ENCODE measurements around the gene COX19.
"Not testable (repeated sequence)": the region's sequence is repeated elsewhere in the genome, so short reads cannot be mapped to it uniquely, and the experiment has no call there.

COX19 gene

DNA sequence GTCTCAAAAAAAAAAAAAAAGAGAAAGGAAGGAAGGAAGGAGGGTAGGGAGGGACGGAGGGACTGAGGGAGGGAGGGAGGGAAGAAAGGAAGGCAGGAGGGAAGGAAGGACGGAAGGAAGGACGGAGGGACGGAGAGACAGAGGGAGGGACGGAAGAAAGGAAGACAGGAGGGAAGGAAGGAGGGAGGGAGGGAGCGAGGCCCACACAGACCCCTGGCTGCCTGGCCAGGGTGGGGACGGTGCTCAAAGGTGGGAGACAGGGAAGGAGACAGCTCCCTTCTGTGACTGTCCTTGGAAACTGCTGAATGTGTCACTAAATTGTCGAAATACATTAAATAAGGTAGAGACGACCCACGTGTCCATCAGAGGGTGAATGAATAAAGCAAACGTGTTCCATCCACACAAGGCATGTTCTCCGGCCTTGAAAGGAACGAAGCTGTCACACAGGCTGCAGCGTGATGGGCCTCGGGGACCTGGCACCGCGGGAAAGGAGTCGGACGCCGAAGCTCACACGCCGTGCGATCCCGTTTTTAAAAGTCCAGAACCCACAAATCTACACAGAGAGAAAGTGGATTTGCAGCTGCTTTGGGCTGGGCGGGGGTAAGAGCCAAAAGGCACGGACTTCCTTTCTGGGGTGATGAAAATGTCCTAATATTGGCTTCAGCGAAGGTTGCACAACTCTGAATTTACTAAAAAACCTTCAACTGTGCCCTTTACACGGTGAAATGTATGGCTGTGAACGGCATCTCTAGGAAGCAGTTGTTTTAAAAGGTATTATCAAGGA lies 44.2 kb downstream of the COX19 start:
- no peak for DNase-seq (ENCODE audit: low read depth, low spot score)
- no CpG with 5 or more reads among the region's 29 CpGs for WGBS (ENCODE audit: insufficient coverage, insufficient read length)
- Histone ChIP-seq H3K4me1 (ENCODE audit: control insufficient read depth, insufficient read depth, low read length) (no peaks in the 10 kb centered on the region), H3K27me3 (ENCODE audit: control insufficient read depth, insufficient read depth, low read length) (no peaks in the 10 kb centered on the region), H3K9me3 (ENCODE audit: control insufficient read depth, insufficient read depth, low read length) (no peaks in the 10 kb centered on the region), H3K4me3 (ENCODE audit: low read length) (no peak overlapping the region), H3K27ac (ENCODE audit: low read length) (no peak overlapping the region), H3K36me3 (ENCODE audit: control insufficient read depth, insufficient read depth, low read length) (no peaks in the 10 kb centered on the region; the same call in 1 of the 2 replicates)

DNA sequence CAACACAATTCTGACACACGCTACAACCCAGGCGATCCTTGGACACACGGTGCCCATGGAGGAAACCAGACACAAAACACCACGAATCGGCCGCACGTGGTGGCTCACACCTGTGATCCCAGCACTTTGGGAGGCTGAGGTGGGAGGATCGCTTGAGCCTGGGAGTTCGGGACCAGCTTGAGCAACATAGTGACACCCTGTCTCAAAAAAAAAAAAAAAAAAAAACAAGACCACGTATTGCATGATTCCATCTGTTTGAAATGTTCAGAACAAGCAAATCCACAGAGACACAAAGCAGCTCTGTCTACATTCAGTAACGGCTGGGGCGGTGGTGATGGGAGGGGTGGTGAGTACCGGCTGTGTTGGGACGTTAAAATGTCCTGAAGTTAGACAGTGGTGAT lies 46.0 kb downstream of the COX19 start:
- no peaks in the 10 kb centered on the region for H3K27me3 ChIP-seq (ENCODE audit: control insufficient read depth, insufficient read depth, low read length)
- no peaks in the 10 kb centered on the region for H3K9me3 ChIP-seq (ENCODE audit: control insufficient read depth, insufficient read depth, low read length)
- WGBS (ENCODE audit: insufficient coverage, insufficient read length): no CpG with 5 or more reads among the region's 14 CpGs
- no peak overlapping the region for H3K4me3 ChIP-seq (ENCODE audit: low read length)
- no peaks in the 10 kb centered on the region; the same call in 1 of the 2 replicates for H3K4me1 ChIP-seq (ENCODE audit: control insufficient read depth, insufficient read depth, low read length)
- no peak for DNase-seq (ENCODE audit: low read depth, low spot score)
- no peak overlapping the region for H3K27ac ChIP-seq (ENCODE audit: low read length)
- no peaks in the 10 kb centered on the region; the same call in 1 of the 2 replicates for H3K36me3 ChIP-seq (ENCODE audit: control insufficient read depth, insufficient read depth, low read length)

DNA sequence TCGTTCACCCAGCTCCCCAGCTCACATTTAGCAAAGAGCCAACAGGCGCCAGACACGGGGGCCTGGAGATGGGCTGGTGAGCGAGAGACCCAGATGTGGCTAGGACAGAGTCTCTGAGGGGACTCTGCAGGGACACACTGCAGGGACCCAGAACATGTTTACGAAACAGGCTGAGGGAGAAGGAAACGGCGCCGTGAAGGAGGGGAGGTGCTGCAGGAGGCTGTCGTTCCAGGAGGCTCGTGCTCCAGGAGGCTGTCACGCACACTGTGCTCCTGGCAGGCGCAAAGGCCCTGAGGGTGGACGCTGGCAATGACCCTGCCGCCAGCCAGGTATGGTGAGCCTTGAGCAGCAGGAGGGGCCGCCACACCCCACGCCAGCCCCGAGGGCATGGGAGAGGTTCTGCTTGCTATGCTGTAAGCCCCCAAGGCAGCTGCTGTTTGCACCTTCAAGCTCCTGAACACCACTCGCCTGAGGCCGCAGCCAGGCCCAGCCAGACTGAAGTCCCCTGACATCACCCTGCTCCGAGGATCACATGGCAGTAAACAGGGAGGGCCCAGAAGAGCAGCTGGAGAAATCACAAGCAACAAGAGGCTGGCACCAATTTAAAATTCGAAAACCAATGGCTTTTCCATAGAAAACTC lies 48.2 kb downstream of the COX19 start:
- no peaks in the 10 kb centered on the region for H3K27me3 ChIP-seq (ENCODE audit: control insufficient read depth, insufficient read depth, low read length)
- H3K4me1 ChIP-seq (ENCODE audit: control insufficient read depth, insufficient read depth, low read length): no peaks in the 10 kb centered on the region; the same call in 1 of the 2 replicates
- no peak overlapping the region for H3K27ac ChIP-seq (ENCODE audit: low read length)
- H3K4me3 ChIP-seq (ENCODE audit: low read length): no peak overlapping the region
- no peaks in the 10 kb centered on the region for H3K9me3 ChIP-seq (ENCODE audit: control insufficient read depth, insufficient read depth, low read length)
- no peak for DNase-seq (ENCODE audit: low read depth, low spot score)
- no peaks in the 10 kb centered on the region; the same call in 1 of the 2 replicates for H3K36me3 ChIP-seq (ENCODE audit: control insufficient read depth, insufficient read depth, low read length)
- WGBS (ENCODE audit: insufficient coverage, insufficient read length): no CpG with 5 or more reads among the region's 21 CpGs

DNA sequence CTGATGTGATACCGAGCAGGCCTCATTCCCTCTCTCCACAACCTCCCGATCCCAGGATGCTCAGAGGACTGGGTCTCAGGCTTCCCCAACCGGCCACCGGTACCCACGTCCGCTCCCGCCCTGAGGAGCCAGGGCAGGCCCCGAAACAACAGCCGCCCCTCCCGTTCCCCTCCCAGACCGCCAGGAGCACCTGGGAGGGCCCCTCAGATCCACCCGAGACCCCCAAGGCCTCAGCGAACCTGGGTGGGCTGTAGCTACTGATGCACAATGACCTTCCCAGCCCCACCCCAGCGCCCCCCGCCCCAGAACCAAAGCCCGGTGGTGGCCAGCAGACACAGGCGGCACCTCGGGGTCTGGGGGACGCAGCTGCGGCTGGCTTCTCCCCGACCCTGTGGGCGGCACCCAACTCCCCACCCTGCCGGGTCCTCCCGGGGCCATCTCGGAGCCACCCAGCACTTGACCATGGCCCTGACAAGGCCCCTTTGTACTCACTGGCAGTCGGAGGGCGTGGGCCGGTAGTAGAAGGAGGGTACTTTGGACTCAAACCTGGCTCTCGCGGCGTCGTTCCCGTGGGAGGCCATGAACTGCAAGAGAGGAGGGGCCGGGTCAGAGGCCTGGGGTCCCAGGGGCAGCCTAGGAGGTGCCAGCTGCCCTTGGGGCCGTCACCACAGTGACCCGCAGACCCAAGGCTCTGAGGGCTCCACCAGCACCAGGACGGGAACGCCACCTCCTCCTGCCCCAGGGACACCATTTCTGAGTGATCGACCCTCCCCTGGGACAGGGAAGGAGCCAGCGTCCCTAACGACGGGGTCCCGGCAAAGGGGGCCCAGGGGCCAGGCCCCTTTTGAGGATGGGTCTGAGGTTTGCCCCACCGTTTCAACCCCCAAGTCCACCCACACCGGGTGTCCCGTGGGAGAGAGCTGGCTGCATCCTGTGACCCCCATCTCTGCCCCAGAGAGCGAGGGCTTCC lies 49.0 kb downstream of the COX19 start:
- WGBS (ENCODE audit: insufficient coverage, insufficient read length): no CpG with 5 or more reads among the region's 47 CpGs
- DNase-seq (ENCODE audit: low read depth, low spot score): no peak
- H3K9me3 ChIP-seq (ENCODE audit: control insufficient read depth, insufficient read depth, low read length): no peaks in the 10 kb centered on the region
- no peak overlapping the region for H3K4me3 ChIP-seq (ENCODE audit: low read length)
- no peak overlapping the region for H3K27ac ChIP-seq (ENCODE audit: low read length)
- no peaks in the 10 kb centered on the region; the same call in 1 of the 2 replicates for H3K36me3 ChIP-seq (ENCODE audit: control insufficient read depth, insufficient read depth, low read length)
- no peaks in the 10 kb centered on the region for H3K27me3 ChIP-seq (ENCODE audit: control insufficient read depth, insufficient read depth, low read length)
- H3K4me1 ChIP-seq (ENCODE audit: control insufficient read depth, insufficient read depth, low read length): no peaks in the 10 kb centered on the region; the same call in 1 of the 2 replicates

DNA sequence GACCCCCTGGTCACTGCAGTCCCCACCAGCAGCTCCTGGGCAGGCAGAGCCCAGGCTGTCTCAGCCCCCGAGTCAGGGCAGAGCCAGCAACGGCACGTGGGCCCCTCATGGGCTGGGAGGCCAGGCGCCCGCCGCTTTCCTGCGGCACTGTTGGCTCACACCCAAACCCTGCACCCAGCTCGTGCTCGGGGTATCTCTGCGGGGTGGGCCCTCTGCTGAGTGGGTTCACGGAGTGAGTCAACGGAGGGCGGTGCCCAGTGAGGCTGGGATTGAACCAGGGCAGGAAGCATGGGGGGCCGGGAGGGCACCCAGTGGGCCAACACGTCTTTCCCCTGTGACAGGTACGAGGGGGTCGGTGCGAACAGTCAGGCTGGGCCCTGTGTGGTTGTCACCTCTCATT lies 49.7 kb downstream of the COX19 start:
- no CpG with 5 or more reads among the region's 18 CpGs for WGBS (ENCODE audit: insufficient coverage, insufficient read length)
- Histone ChIP-seq H3K4me1 (ENCODE audit: control insufficient read depth, insufficient read depth, low read length) (no peaks in the 10 kb centered on the region; the same call in 1 of the 2 replicates), H3K27ac (ENCODE audit: low read length) (no peak overlapping the region), H3K9me3 (ENCODE audit: control insufficient read depth, insufficient read depth, low read length) (no peaks in the 10 kb centered on the region), H3K36me3 (ENCODE audit: control insufficient read depth, insufficient read depth, low read length) (no peaks in the 10 kb centered on the region; the same call in 1 of the 2 replicates), H3K27me3 (ENCODE audit: control insufficient read depth, insufficient read depth, low read length) (no peaks in the 10 kb centered on the region), H3K4me3 (ENCODE audit: low read length) (no peak overlapping the region)
- no peak for DNase-seq (ENCODE audit: low read depth, low spot score)

DNA sequence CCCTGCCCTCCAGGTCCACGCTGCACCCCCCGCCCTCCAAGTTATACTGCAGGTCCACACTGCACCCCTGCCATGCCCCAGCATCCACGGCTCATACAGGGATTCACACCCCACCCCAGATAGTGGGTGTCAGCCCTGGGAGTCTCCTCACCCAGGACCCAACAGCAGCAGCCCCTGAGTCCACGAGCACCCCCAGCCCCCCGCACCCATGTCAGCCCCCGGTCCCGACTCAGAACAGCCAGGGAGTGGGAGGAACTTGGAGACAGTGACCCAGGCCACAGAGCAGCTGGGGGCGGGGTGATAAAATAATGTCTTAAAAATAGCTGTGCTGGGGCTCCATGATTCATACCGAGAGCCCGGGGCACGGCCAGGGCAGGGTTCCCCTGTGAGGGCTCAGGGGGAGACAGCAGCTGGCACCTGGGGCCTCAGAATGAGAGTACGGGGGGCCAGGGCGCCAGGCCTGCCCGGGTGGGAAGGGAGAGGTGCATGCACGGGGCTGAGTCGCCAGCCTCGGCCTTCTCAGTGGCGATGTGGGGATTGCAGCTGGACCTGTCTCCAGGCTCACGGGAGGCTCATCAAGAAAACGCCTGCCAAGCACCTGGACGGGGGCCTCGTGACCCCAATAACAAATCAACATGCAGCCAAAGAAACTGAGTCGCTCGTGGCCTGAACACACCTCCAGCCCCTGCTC lies 50.7 kb downstream of the COX19 start:
- Histone ChIP-seq H3K9me3 (ENCODE audit: control insufficient read depth, insufficient read depth, low read length) (no peaks in the 10 kb centered on the region), H3K36me3 (ENCODE audit: control insufficient read depth, insufficient read depth, low read length) (no peaks in the 10 kb centered on the region; the same call in 1 of the 2 replicates), H3K4me1 (ENCODE audit: control insufficient read depth, insufficient read depth, low read length) (no peaks in the 10 kb centered on the region; the same call in 1 of the 2 replicates), H3K27me3 (ENCODE audit: control insufficient read depth, insufficient read depth, low read length) (no peaks in the 10 kb centered on the region), H3K27ac (ENCODE audit: low read length) (no peak overlapping the region), H3K4me3 (ENCODE audit: low read length) (no peak overlapping the region)
- no CpG with 5 or more reads among the region's 24 CpGs for WGBS (ENCODE audit: insufficient coverage, insufficient read length)
- no peak for DNase-seq (ENCODE audit: low read depth, low spot score)

DNA sequence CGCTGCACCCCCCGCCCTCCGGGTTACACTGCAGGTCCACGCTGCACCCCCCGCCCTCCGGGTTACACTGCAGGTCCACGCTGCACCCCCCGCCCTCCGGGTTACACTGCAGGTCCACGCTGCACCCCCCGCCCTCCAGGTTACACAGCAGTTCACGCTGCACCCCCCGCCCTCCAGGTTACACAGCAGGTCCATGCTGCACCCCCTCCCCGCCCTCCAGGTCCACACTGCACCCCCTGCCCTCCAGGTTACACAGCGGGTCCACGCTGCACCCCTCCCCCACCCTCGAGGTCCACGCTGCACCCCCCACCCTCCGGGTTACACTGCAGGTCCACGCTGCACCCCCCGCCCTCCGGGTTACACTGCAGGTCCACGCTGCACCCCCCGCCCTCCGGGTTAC lies 51.3 kb downstream of the COX19 start:
- H3K4me3 ChIP-seq (ENCODE audit: low read length); H3K36me3 ChIP-seq (ENCODE audit: control insufficient read depth, insufficient read depth, low read length): not testable (repeated sequence)

DNA sequence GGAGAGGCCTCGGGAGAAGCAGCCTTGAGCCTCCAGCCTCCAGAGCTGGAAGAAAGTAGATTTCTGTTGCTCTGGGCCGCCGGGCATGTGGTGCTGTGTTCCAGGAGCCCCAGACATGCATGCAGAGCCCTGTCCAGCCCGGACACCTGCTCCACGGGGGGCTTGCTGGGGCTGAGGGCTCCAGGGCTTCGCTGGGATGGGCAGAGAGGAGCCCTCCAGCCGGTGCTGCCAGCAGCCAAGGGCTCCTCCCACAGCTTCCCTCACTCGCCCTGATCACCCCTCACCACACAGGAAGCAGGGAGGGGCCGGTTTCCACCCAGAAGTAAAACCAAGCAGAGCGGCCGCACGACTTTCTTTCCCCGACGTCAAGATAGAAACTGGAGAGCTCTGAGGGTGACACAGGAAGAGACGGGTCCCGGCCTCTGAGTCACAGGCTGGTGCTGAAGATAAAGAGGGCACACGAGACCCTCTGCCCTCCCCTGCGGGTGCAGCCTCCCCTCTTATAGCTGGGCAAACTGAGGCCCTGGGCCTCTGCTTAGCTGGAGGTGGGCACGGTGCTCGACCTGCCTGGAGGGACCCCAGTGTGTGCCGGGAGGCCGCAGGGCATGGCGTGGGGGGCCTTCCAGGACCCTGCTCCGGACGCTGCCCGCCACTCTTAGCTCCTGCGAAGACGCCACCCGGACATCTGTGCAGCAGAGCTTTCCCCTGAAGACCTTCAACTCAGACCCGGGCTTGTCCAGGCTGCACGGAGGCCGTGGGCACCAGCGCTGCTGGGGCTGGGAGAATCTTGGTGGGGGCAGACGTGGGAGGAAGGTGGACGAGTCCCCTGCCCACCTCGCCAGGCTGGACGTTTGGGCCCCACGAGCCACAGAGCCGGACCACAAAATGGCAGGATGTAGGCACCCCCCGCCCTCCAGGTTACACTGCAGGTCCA lies 52.0 kb downstream of the COX19 start:
- Histone ChIP-seq H3K4me3 (ENCODE audit: low read length) (no peak overlapping the region), H3K4me1 (ENCODE audit: control insufficient read depth, insufficient read depth, low read length) (no peaks in the 10 kb centered on the region; the same call in 1 of the 2 replicates), H3K36me3 (ENCODE audit: control insufficient read depth, insufficient read depth, low read length) (no peaks in the 10 kb centered on the region; the same call in 1 of the 2 replicates), H3K9me3 (ENCODE audit: control insufficient read depth, insufficient read depth, low read length) (no peaks in the 10 kb centered on the region), H3K27ac (ENCODE audit: low read length) (no peak overlapping the region), H3K27me3 (ENCODE audit: control insufficient read depth, insufficient read depth, low read length) (no peaks in the 10 kb centered on the region)
- DNase-seq (ENCODE audit: low read depth, low spot score): no peak
- no CpG with 5 or more reads among the region's 40 CpGs for WGBS (ENCODE audit: insufficient coverage, insufficient read length)

More for the DNA sequence above, 51.3 kb downstream of the COX19 start:
- WGBS (ENCODE audit: insufficient coverage, insufficient read length): no CpG with 5 or more reads among the region's 25 CpGs
- not testable (repeated sequence) for H3K27ac ChIP-seq (ENCODE audit: low read length); H3K9me3 ChIP-seq (ENCODE audit: control insufficient read depth, insufficient read depth, low read length); DNase-seq (ENCODE audit: low read depth, low spot score); H3K27me3 ChIP-seq (ENCODE audit: control insufficient read depth, insufficient read depth, low read length); H3K4me1 ChIP-seq (ENCODE audit: control insufficient read depth, insufficient read depth, low read length)
